Stimulated activated CD8-positive, alpha-beta memory T cell treated with anti-CD3 and anti-CD28 coated beads, Interleukin-7, amount 100 ng/mL, for 4 hours (primary cell): ENCODE measurements around the gene PRRC2B.
"Not testable (repeated sequence)": the region's sequence is repeated elsewhere in the genome, so short reads cannot be mapped to it uniquely, and the experiment has no call there.

ENCODE experiments used
- DNase-seq, 2 donors: peaks; one replicate each; pipeline ENCODE4 v3.0.0-alpha.2; 2020; ENCODE audit warnings: low read depth in 2 of 2

PRRC2B gene

GRCh38 chr9:131386281-131386680 is 7.6 kb upstream of the PRRC2B start:
- no peak for DNase-seq

GRCh38 chr9:131387394-131387793 is 6.5 kb upstream of the PRRC2B start:
- DNase-seq = no peak

- no peak for DNase-seq
Observed at GRCh38 chr9:131391020-131391419, 2.9 kb upstream of the PRRC2B start.

- no peak for DNase-seq
Observed at GRCh38 chr9:131391504-131391903, 2.4 kb upstream of the PRRC2B start.

- DNase-seq = peak in 1 of 2 donors; percentile 46
Observed at GRCh38 chr9:131394464-131395156, 724 bp downstream of the PRRC2B start.

- peak; percentile 65 to 67 for DNase-seq
Observed at GRCh38 chr9:131395157-131396098, 1.5 kb downstream of the PRRC2B start.

GRCh38 chr9:131396099-131396479 is 2.2 kb downstream of the PRRC2B start:
- not testable (repeated sequence) for DNase-seq

GRCh38 chr9:131396626-131397025 is 2.7 kb downstream of the PRRC2B start:
- DNase-seq = no peak

GRCh38 chr9:131397100-131397790 is 3.4 kb downstream of the PRRC2B start:
- no peak for DNase-seq

- peak in 1 of 2 donors; percentile 42 for DNase-seq
Observed at GRCh38 chr9:131398204-131398603, 4.3 kb downstream of the PRRC2B start.

GRCh38 chr9:131399972-131400371 is 6.1 kb downstream of the PRRC2B start:
- DNase-seq = no peak

GRCh38 chr9:131400627-131401026 is 6.7 kb downstream of the PRRC2B start:
- no peak for DNase-seq

GRCh38 chr9:131402073-131402472 is 8.2 kb downstream of the PRRC2B start:
- no peak for DNase-seq

- DNase-seq = no peak
Observed at GRCh38 chr9:131402738-131403492, 9.0 kb downstream of the PRRC2B start.

GRCh38 chr9:131403493-131403773 is 9.5 kb downstream of the PRRC2B start:
- no peak for DNase-seq

- no peak for DNase-seq
Observed at GRCh38 chr9:131404581-131404980, 10.7 kb downstream of the PRRC2B start.

- no peak for DNase-seq
Observed at GRCh38 chr9:131404987-131405386, 11.1 kb downstream of the PRRC2B start.

GRCh38 chr9:131405428-131405827 is 11.5 kb downstream of the PRRC2B start:
- no peak for DNase-seq

GRCh38 chr9:131405858-131406537 is 12.1 kb downstream of the PRRC2B start:
- no peak for DNase-seq

- DNase-seq = no peak
Observed at GRCh38 chr9:131406563-131407436, 12.9 kb downstream of the PRRC2B start.
